Stimulated activated CD8-positive, alpha-beta memory T cell treated with anti-CD3 and anti-CD28 coated beads, Interleukin-4, amount 100 ng/mL, for 4 hours (primary cell): ENCODE data around the gene AXIN2.
"Not testable (repeated sequence)": the region's sequence is repeated elsewhere in the genome, so short reads cannot be mapped to it uniquely, and the experiment has no call there.

Experiments used
- DNase-seq, 2 donors: peaks; one replicate each; pipeline ENCODE4 v3.0.0-alpha.2; 2020; ENCODE audit warnings: low read depth in 2 of 2, low spot score in 1 of 2

Gene AXIN2

DNA sequence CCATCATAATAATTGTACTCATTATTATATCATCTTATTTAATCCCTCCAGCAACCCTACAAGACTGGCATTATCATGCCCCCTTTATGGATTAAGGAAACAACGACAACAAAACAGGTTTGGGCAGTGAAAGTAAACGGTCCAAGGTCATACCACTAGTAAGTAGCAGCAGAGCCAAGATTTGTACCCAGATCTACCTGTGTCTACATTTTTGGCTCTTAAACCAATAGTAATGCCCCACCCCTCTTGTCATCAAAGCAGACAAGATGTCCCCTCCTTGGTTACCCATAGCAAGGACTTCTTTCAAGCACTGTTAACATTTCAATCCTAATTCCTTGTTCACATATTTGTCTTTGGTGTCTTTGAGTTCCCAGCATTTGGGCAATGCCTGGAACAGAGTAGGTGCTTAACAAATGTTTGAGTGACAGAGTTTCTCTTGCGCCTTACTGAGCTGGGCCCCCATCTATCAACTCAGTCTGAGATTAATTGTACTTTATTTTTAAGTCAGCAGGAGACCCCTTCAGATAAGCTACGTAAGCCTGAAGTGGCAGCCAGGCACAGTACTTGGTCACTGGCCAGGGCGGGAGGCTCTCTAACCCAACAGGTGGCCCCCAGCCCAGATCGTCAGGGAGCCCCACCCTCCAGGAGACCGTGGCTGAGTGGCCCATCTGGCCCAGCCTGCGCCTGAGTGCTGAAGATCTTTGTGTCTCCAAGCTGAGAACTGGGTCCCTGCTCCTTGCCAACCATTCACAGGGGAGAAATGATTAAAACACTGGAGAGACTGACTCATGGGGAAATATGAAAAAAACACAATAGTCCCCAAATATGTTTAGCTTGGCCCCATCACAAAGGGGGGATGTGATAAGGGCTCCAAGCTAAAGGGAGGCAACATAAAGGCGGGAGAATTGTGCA, 75.8 kb downstream of the AXIN2 start:
- no peak for DNase-seq

DNA sequence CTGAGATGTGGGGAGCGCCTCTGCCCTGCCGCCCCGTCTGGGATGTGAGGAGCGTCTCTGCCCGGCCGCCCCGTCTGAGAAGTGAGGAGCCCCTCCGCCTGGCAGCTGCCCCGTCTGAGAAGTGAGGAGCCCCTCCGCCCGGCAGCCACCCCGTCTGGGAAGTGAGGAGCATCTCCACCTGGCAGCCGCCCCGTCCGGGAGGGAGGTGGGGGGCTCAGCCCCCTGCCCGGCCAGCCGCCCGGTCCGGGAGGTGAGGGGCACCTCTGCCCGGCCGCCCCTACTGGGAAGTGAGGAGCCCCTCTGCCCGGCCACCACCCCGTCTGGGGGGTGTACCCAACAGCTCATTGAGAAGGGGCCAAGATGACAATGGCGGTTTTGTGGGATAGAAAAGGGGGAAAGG, 77.0 kb downstream of the AXIN2 start:
- not testable (repeated sequence) for DNase-seq

DNA sequence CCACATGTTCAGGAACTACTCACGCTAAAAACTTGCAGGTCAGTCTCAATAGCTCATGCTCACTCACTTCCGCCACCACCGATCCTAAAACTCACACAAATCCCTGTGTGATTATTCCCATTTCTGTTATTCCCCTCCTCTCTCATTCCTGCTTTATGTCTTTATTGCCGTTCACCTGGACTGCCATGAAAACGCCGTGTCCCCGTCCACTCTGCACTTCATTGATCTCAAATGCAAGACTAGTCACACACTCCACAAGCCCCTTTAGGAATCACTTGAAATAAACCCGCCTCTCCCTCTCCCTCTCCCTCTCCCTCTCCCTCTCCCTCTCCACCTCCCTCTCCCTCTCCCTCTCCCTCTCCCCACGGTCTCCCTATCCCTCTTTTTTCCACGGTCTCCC, 78.0 kb downstream of the AXIN2 start:
- no peak for DNase-seq

DNA sequence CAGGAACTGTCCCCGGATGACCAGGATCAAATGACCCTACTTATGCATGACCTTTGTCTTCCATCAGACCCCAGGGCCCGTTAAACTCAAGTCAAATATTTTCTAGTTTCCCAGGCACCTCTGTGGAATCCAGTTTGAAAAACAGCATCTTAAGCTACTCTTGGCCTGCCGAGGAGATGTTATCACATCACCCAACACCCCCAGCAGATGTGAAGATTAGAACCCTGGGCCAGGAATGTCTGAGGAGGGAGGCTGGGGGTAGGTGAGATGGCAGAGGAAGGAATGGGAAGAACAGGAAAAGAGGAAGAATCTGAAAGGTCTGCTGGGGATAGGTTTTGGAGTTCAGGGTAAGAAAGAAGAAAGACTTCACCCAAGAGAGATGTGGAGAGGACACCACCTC, 79.2 kb downstream of the AXIN2 start:
- DNase-seq = no peak

DNA sequence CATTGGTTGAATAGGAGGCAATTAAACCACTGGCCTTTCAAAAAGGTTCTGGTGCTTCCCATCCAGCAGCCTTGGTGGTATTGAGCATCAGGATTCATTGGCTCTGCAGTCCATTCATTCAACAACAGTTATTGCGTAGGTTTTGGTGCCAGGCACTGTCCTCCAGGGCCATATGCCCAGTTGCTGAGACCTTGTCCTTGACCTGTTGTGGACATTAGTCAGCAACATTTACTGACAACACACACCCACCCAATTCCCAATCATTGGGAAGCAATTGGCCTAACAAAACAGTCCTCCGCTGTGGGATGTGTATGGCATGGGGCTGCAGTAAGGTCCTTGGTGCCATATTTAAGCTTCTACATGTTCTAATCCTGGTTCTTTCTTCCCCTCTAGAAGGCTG, 82.2 kb downstream of the AXIN2 start:
- DNase-seq = no peak
